Body of pancreas (tissue), 4 donors: ENCODE results near the gene NDUFAF7. TPM values are rescaled to one million over a fixed set of nuclear protein-coding genes. Genes with fewer than 3 reads are reported as not detected.

Source experiments
- ATAC-seq: fragments of 150-250 bp; one replicate; pipeline ENCODE4 v1.9.1; 2016
- DNase-seq, 4 donors: peaks; one replicate each; pipeline ENCODE4 v3.0.0-alpha.2; 2019
- H3K27ac ChIP-seq, 4 donors: fragments of 200-600 bp; sonication (generic); 1 replicate in 3 of 4; 2 replicates in 1 of 4; pipeline versions ENCODE4 v1.5.1 to v1.6.1; 2016 to 2019; ENCODE audit warnings: mild to moderate bottlenecking in 1 of 4, mixed read lengths in 1 of 4, moderate library complexity in 1 of 4
- H3K27me3 ChIP-seq, 2 donors: fragments of 200-600 bp; sonication (generic); one replicate each; pipeline ENCODE4 v1.6.0; 2016; ENCODE audit warnings: mild to moderate bottlenecking in 1 of 2
- H3K36me3 ChIP-seq, 2 donors: fragments of 200-600 bp; sonication (generic); replicated peaks in 1 of 2; 2 replicates each; pipeline ENCODE4 v1.5.1; 2016; ENCODE audit warnings: low read depth in 2 of 2; ENCODE audit not compliant: insufficient read depth in 1 of 2
- H3K4me1 ChIP-seq: fragments of 200-600 bp; sonication (generic); one replicate; pipeline ENCODE4 v1.6.0; 2016
- H3K4me3 ChIP-seq, 2 donors: fragments of 200-600 bp; sonication (generic); 1 replicate in 1 of 2; 2 replicates in 1 of 2; pipeline ENCODE4 v1.5.1; 2016 to 2019
- H3K9me3 ChIP-seq, 3 donors: fragments of 200-600 bp; sonication (generic); 1 replicate in 2 of 3; 2 replicates in 1 of 3; pipeline ENCODE4 v1.5.1; 2016
- POLR2A ChIP-seq, 3 donors: fragments of 450-650 bp; IDR thresholded peaks; one replicate each; pipeline ENCODE4 v1.6.1; 2016; ENCODE audit warnings: antibody characterized with exemption in 3 of 3, mild to moderate bottlenecking in 2 of 3
- WGBS, 2 donors: methylation state at CpG; one replicate each; pipeline ENCODE4 v1.1.5; 2017; 5-methylcytosine and 5-hydroxymethylcytosine counted together
- intact Hi-C: fragments of 100-400 bp; cut with DNase I; formaldehyde crosslinking; loops from one replicate; pipeline ENCODE4 v1.15.1; 2023
- total RNA-seq, 2 donors: library from RNA; depleted of rRNA; stranded (reverse); fragments of >200 nt; gene quantifications; one replicate each; pipeline ENCODE4 v1.1.0, GENCODE V29; 2016
- TF ChIP-seq, protein P1 (sequence below), 7 experiments: fragments of 450-650 bp in 4 of 7; fragments of 200-600 bp in 3 of 7; sonication (generic) in 3 of 7; IDR thresholded peaks; one replicate each; pipeline ENCODE4 v1.5.1; 2016 to 2019; ENCODE audit warnings: antibody characterized with exemption in 7 of 7

Gene NDUFAF7
- total RNA-seq, 2 donors from 2014 or later, result 12.2 to 18.5 TPM

DNA sequence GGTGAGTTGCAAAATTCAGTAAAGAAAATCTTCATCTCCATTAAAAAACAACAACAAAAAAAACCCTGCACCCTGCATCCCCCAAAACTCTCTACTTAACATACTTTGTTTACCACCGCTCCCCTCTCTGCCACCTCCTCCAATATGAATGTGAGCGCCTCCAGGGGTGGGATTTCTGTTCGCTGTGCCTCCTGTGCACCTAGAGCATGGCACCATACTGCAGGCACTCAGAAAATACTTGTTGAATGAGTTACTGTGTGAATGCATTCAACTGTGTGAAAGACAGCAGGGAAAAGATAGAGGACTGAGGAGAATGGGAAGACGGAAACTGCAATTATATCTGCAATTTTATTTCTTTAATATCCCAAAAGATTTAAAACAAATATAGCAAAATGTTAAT, 4.6 kb upstream of the NDUFAF7 start:
- H3K27me3 ChIP-seq, result no peaks in the 10 kb centered on the region
- intact Hi-C loops, result no loop called here
- peaks cover 5 to 6% of the 10 kb centered on the region in 2 donors for H3K36me3 ChIP-seq
- TF ChIP-seq POLR2A (IDR thresholded peaks at IDR 0.05), result no peak
- TF ChIP-seq, protein P1, sequence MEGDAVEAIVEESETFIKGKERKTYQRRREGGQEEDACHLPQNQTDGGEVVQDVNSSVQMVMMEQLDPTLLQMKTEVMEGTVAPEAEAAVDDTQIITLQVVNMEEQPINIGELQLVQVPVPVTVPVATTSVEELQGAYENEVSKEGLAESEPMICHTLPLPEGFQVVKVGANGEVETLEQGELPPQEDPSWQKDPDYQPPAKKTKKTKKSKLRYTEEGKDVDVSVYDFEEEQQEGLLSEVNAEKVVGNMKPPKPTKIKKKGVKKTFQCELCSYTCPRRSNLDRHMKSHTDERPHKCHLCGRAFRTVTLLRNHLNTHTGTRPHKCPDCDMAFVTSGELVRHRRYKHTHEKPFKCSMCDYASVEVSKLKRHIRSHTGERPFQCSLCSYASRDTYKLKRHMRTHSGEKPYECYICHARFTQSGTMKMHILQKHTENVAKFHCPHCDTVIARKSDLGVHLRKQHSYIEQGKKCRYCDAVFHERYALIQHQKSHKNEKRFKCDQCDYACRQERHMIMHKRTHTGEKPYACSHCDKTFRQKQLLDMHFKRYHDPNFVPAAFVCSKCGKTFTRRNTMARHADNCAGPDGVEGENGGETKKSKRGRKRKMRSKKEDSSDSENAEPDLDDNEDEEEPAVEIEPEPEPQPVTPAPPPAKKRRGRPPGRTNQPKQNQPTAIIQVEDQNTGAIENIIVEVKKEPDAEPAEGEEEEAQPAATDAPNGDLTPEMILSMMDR (IDR thresholded peaks at IDR 0.05), result no peak
- no peaks in the 10 kb centered on the region for H3K9me3 ChIP-seq
- H3K4me1 ChIP-seq, result peaks cover 19% of the 10 kb centered on the region
- WGBS, 2 donors, result 96% methylated on average over 4 of the region's 4 CpGs
- H3K4me3 ChIP-seq, result no peak overlapping the region
- ATAC-seq, result no peak
- H3K27ac ChIP-seq, result no peak overlapping the region
- no peak for DNase-seq

DNA sequence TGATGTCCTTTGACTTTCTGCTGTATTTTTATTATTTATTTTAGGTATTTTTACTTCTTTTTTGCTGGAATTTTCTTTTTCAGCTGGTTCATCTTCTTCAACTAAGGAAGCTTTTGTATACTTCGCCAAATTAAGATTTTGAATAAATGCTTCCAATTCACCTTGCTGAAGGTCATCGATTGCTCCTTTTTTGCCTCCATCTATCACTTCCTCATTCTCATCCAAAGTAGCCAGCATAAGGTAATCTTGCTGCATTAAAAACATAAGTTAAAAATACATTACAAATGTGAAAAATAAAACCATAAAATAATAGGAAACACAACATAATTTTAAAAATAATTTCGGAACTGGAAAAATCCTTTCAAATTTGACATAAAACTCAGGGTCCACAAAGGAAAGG, 2.7 kb upstream of the NDUFAF7 start:
- WGBS, 2 donors, result 88 to 92% methylated on average over 3 of the region's 3 CpGs

GRCh38 chr2:37230581-37230980, 877 bp upstream of the NDUFAF7 start:
- 0 to 1% methylated on average over 8 of the region's 8 CpGs for WGBS, 2 donors
- ATAC-seq, result no peak
- Histone ChIP-seq H3K27me3 (no peaks in the 10 kb centered on the region), H3K36me3 (peaks cover 5 to 6% of the 10 kb centered on the region in 2 donors), H3K9me3 (no peaks in the 10 kb centered on the region), H3K27ac (peak overlapping the region; percentile 76 to 94 (median 84)), H3K4me1 (peaks cover 28% of the 10 kb centered on the region), H3K4me3 (peak overlapping the region; percentile 66 to 78)
- no peak for DNase-seq
- no peak for TF ChIP-seq POLR2A (IDR thresholded peaks at IDR 0.05)
- TF ChIP-seq, protein P1 (IDR thresholded peaks at IDR 0.05), result no peak
- intact Hi-C loops, result no loop called here

More for the DNA sequence above, 2.7 kb upstream of the NDUFAF7 start:
- intact Hi-C loops, result no loop called here
- DNase-seq (no peak), ATAC-seq (no peak)
- peaks cover 5 to 6% of the 10 kb centered on the region in 2 donors for H3K36me3 ChIP-seq
- no peak overlapping the region for H3K4me3 ChIP-seq
- peaks cover 28% of the 10 kb centered on the region for H3K4me1 ChIP-seq
- H3K27ac ChIP-seq, result no peak overlapping the region
- TF ChIP-seq, protein P1 (IDR thresholded peaks at IDR 0.05), result no peak
- TF ChIP-seq POLR2A (IDR thresholded peaks at IDR 0.05), result no peak
- no peaks in the 10 kb centered on the region for H3K27me3 ChIP-seq
- no peaks in the 10 kb centered on the region for H3K9me3 ChIP-seq

DNA sequence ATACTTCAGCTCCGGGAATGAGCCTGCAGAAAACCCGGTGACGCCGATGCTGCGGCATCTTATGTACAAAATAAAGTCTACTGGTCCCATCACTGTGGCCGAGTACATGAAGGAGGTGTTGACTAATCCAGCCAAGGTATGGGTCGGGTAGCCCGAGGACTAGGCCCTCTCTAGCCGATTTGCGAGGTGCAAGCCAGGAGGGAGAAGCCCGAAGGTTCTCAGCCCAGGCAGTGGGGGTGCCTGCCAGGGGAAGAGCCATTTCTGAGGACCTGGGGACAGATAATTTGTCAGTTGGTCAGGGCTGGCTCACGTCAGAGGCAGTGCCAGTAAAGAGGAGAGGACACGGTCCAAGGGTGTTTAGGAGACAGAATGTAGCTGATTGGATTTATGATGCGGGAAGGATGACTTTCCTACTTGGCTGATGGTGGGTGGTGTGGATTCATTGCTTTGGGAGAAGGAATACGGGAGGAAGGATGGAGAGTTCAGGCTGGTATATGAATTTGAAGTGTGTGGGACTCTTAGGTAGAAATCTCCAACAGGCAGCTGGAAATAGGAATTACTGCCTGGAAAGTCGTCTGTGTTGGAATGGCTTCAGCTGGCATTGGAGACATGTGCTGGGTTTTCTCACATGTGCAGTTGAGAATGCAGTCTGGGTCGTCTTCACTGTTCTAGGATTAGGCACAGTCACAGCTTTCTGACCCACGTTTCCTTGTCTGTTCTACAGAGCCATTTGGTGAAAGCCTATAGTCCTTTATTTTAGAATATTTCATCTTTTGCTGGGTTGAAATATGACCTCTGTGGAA, 874 bp downstream of the NDUFAF7 start:
- WGBS, 2 donors, result 10 to 12% methylated on average over 17 to 18 of the region's 18 CpGs

More for the DNA sequence above, 874 bp downstream of the NDUFAF7 start:
- ATAC-seq (peak; percentile 18), DNase-seq (peak in 3 of 4 donors; percentile 8 to 15 (median 11))
- H3K27ac ChIP-seq, result peak overlapping the region; percentile 76 to 94 (median 84)
- no peak for TF ChIP-seq POLR2A (IDR thresholded peaks at IDR 0.05)
- TF ChIP-seq, protein P1 (IDR thresholded peaks at IDR 0.05), result no peak
- peaks cover 5 to 6% of the 10 kb centered on the region in 2 donors for H3K36me3 ChIP-seq
- no peaks in the 10 kb centered on the region for H3K9me3 ChIP-seq
- H3K4me3 ChIP-seq, result peak overlapping the region; percentile 66 to 78
- no peaks in the 10 kb centered on the region for H3K27me3 ChIP-seq
- intact Hi-C loops, result no loop called here
- peaks cover 24% of the 10 kb centered on the region for H3K4me1 ChIP-seq
